ENCODE data around the gene TAS2R10.
"Not testable (repeated sequence)": the region's sequence is repeated elsewhere in the genome, so short reads cannot be mapped to it uniquely, and the experiment has no call there.

Gene TAS2R10

GRCh38 chr12:10826258-10826657, at the start of gene TAS2R10:
TAS2R10 (minus strand) TSS chr12:10826358; CDS start chr12:10826269, 89 bp downstream.
- DNase-seq = no peak

GRCh38 chr12:10873378-10873777, 47.2 kb upstream of the TAS2R10 start:
- DNase-seq = no peak

- no peak for DNase-seq
Measured at GRCh38 chr12:10867381-10867780, 41.2 kb upstream of the TAS2R10 start.

GRCh38 chr12:10863512-10864218, 37.5 kb upstream of the TAS2R10 start:
- DNase-seq = no peak

- no peak for DNase-seq
Measured at GRCh38 chr12:10861366-10861765, 35.2 kb upstream of the TAS2R10 start.

GRCh38 chr12:10855807-10856206, 29.6 kb upstream of the TAS2R10 start:
- no peak for DNase-seq

GRCh38 chr12:10853776-10854175, 27.6 kb upstream of the TAS2R10 start:
- DNase-seq = no peak

- DNase-seq = no peak
Measured at GRCh38 chr12:10851243-10851858, 25.2 kb upstream of the TAS2R10 start.

- no peak for DNase-seq
Measured at GRCh38 chr12:10849425-10849878, 23.3 kb upstream of the TAS2R10 start, which contains the start of gene PRR4. PRR4 (minus strand) TSS chr12:10849475; CDS start chr12:10849437, 38 bp downstream.

- DNase-seq = no peak
Measured at GRCh38 chr12:10847744-10848143, 21.6 kb upstream of the TAS2R10 start.

- no peak for DNase-seq
Measured at GRCh38 chr12:10842862-10843261, 16.7 kb upstream of the TAS2R10 start.

- no peak for DNase-seq
Measured at GRCh38 chr12:10838461-10838860, 12.3 kb upstream of the TAS2R10 start.

GRCh38 chr12:10829994-10830393, 3.8 kb upstream of the TAS2R10 start:
- DNase-seq = no peak

GRCh38 chr12:10824957-10825356, 1.2 kb downstream of the TAS2R10 start:
- no peak for DNase-seq

GRCh38 chr12:10811883-10812536, 14.1 kb downstream of the TAS2R10 start:
- DNase-seq = no peak

GRCh38 chr12:10810068-10810467, 16.1 kb downstream of the TAS2R10 start, which contains the start of gene TAS2R9:
TAS2R9 (minus strand) TSS chr12:10810168; CDS start chr12:10810075, 93 bp downstream.
- no peak for DNase-seq

- no peak for DNase-seq
Measured at GRCh38 chr12:10807186-10807585, 19.0 kb downstream of the TAS2R10 start, which contains the start of gene TAS2R8. TAS2R8 (minus strand) TSS chr12:10807286; CDS start chr12:10806980, 306 bp downstream.

- no peak for DNase-seq
Measured at GRCh38 chr12:10802587-10802986, 23.6 kb downstream of the TAS2R10 start, which contains the start of gene TAS2R7. TAS2R7 (minus strand) TSS chr12:10802627; CDS start chr12:10802570, 57 bp downstream.

- DNase-seq = no peak
Measured at GRCh38 chr12:10801741-10802140, 24.4 kb downstream of the TAS2R10 start.

- DNase-seq = no peak
Measured at GRCh38 chr12:10794222-10794621, 31.9 kb downstream of the TAS2R10 start.

GRCh38 chr12:10791769-10792168, 34.4 kb downstream of the TAS2R10 start:
- DNase-seq = not testable (repeated sequence)

GRCh38 chr12:10783252-10783651, 42.9 kb downstream of the TAS2R10 start:
- DNase-seq = no peak
